NCI-H2171 (cell line): Measurements from ENCODE around the gene CISH.

Experiments used
- DNase-seq: peaks from one replicate; lab custom pipeline; 2025; lab: John Stamatoyannopoulos, UW

CISH gene

GRCh38 chr3:50599115-50599715, 12.4 kb downstream of the CISH start:
- DNase-seq: no peak

- no peak for DNase-seq
These were observed 17.3 kb downstream of the CISH start for GRCh38 chr3:50594253-50594785.

- no peak for DNase-seq
These were observed 19.0 kb downstream of the CISH start for GRCh38 chr3:50592568-50592967.

GRCh38 chr3:50591196-50591741, 20.3 kb downstream of the CISH start:
- no peak for DNase-seq

- no peak for DNase-seq
These were observed 22.7 kb downstream of the CISH start for GRCh38 chr3:50588759-50589433.

- no peak for DNase-seq
These were observed 23.5 kb downstream of the CISH start for GRCh38 chr3:50587806-50588758.

GRCh38 chr3:50587373-50587772, 24.2 kb downstream of the CISH start:
- no peak for DNase-seq

GRCh38 chr3:50586763-50587070, 24.9 kb downstream of the CISH start:
- no peak for DNase-seq

GRCh38 chr3:50585919-50586762, 25.4 kb downstream of the CISH start:
- DNase-seq: no peak

GRCh38 chr3:50584391-50584790, 27.2 kb downstream of the CISH start:
- no peak for DNase-seq

- DNase-seq: no peak
These were observed 27.7 kb downstream of the CISH start for GRCh38 chr3:50583897-50584296.

- DNase-seq: no peak
These were observed 29.5 kb downstream of the CISH start for GRCh38 chr3:50582083-50582482.

GRCh38 chr3:50581459-50581842, 30.1 kb downstream of the CISH start:
- no peak for DNase-seq

- DNase-seq: no peak
These were observed 30.7 kb downstream of the CISH start for GRCh38 chr3:50580683-50581458.

GRCh38 chr3:50577348-50577747, 34.2 kb downstream of the CISH start:
- DNase-seq: no peak

- no peak for DNase-seq
These were observed 36.2 kb downstream of the CISH start for GRCh38 chr3:50575372-50575771.

- no peak for DNase-seq
These were observed 37.1 kb downstream of the CISH start for GRCh38 chr3:50574444-50574831.

- DNase-seq: no peak
These were observed 37.8 kb downstream of the CISH start for GRCh38 chr3:50573566-50574443.

GRCh38 chr3:50572801-50573371, 38.7 kb downstream of the CISH start:
- no peak for DNase-seq
